MCF 10A (cell line): ENCODE results near the gene TIAM1. TPM values are rescaled to one million over a fixed set of nuclear protein-coding genes. Genes with fewer than 3 reads are reported as not detected.

ENCODE experiments used
- BruUV-seq: library from RNA; stranded (reverse); fragments of 400-500 nt; replicated peaks from 2 replicates; lab custom pipeline; 2021; lab: Mats Ljungman, UMichigan
- CTCF ChIA-PET: fragments of 300-600 bp; sonication (Branson Sonifier 250); formaldehyde crosslinking; extraction: SDS; loops from one replicate; lab custom pipeline; 2021; ENCODE audit warnings: antibody characterized with exemption, inconsistent platforms; lab: Yijun Ruan, JAX
- POLR2A ChIA-PET: fragments of 300-600, 350-650 bp; sonication (Branson Sonifier 250); formaldehyde crosslinking; extraction: SDS; loops from one replicate; lab custom pipeline; 2020; ENCODE audit warnings: antibody characterized with exemption, inconsistent platforms; lab: Yijun Ruan, JAX
- DNase-seq: peaks from one replicate; pipeline ENCODE4 v3.0.0-alpha.2; 2018; ENCODE audit not compliant: unreplicated experiment
- H3K27ac Mint-ChIP-seq: one replicate; pipeline ENCODE4 v1.8.0; 2022; ENCODE audit warnings: mild to moderate bottlenecking, low read depth, mixed read lengths; ENCODE audit not compliant: unreplicated experiment
- H3K27me3 Mint-ChIP-seq: one replicate; pipeline ENCODE4 v1.8.0; 2022; ENCODE audit warnings: mixed read lengths; ENCODE audit not compliant: insufficient read depth, unreplicated experiment
- H3K36me3 Mint-ChIP-seq: one replicate; pipeline ENCODE4 v1.8.0; 2022; ENCODE audit warnings: mild to moderate bottlenecking, moderate library complexity, mixed read lengths; ENCODE audit not compliant: insufficient read depth, unreplicated experiment
- H3K4me1 Mint-ChIP-seq: one replicate; pipeline ENCODE4 v1.8.0; 2022; ENCODE audit warnings: mixed read lengths; ENCODE audit not compliant: insufficient read depth, unreplicated experiment
- H3K4me3 Mint-ChIP-seq: one replicate; pipeline ENCODE4 v1.8.0; 2022; ENCODE audit warnings: mild to moderate bottlenecking, moderate library complexity, mixed read lengths; ENCODE audit not compliant: unreplicated experiment
- H3K9me3 Mint-ChIP-seq: one replicate; pipeline ENCODE4 v1.8.0; 2022; ENCODE audit warnings: mixed read lengths; ENCODE audit not compliant: unreplicated experiment
- intact Hi-C: fragments of 100-400 bp; cut with micrococcal nuclease; formaldehyde crosslinking; loops from 2 replicates; pipeline ENCODE4 v1.14.1; 2022
- total RNA-seq: library from RNA; stranded (reverse); gene quantifications from 2 replicates; pipeline ENCODE4 v1.2.3, GENCODE V29; 2022
- TF ChIP-seq, protein P1 (sequence below): fragments of 200-600 bp; IDR thresholded peaks from one replicate; pipeline ENCODE4 v1.8.0; 2022; ENCODE audit warnings: antibody characterized with exemption, mild to moderate bottlenecking; ENCODE audit not compliant: unreplicated experiment

The TIAM1 gene
- total RNA-seq, 1 experiment from 2014 or later: 9.8 TPM

- H3K27me3 Mint-ChIP-seq: no peaks in the 10 kb centered on the region
- no peak for DNase-seq
- H3K9me3 Mint-ChIP-seq: no peaks in the 10 kb centered on the region
- no TSS peak for BruUV-seq
- H3K27ac Mint-ChIP-seq: no peak overlapping the region
- no peak overlapping the region for H3K4me3 Mint-ChIP-seq
- H3K36me3 Mint-ChIP-seq: no peaks in the 10 kb centered on the region
- POLR2A ChIA-PET: interaction anchor here (1.2 kb wide), 1 partner anchor 44 kb away, joined by 4 read pairs; no protein-coding TSS in a partner anchor
- CTCF ChIA-PET: interaction anchor here (0.7 to 1.4 kb wide), 2 partner anchors 19 to 167 kb away, joined by 3 read pairs; no protein-coding TSS in a partner anchor
- TF ChIP-seq, protein P1, sequence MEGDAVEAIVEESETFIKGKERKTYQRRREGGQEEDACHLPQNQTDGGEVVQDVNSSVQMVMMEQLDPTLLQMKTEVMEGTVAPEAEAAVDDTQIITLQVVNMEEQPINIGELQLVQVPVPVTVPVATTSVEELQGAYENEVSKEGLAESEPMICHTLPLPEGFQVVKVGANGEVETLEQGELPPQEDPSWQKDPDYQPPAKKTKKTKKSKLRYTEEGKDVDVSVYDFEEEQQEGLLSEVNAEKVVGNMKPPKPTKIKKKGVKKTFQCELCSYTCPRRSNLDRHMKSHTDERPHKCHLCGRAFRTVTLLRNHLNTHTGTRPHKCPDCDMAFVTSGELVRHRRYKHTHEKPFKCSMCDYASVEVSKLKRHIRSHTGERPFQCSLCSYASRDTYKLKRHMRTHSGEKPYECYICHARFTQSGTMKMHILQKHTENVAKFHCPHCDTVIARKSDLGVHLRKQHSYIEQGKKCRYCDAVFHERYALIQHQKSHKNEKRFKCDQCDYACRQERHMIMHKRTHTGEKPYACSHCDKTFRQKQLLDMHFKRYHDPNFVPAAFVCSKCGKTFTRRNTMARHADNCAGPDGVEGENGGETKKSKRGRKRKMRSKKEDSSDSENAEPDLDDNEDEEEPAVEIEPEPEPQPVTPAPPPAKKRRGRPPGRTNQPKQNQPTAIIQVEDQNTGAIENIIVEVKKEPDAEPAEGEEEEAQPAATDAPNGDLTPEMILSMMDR: peak; percentile 16
- H3K4me1 Mint-ChIP-seq: no peaks in the 10 kb centered on the region
- intact Hi-C loops: no loop called here
Measured at GRCh38 chr21:31264574-31264973, 79.5 kb downstream of the TIAM1 start.

GRCh38 chr21:31262728-31263127 is 81.3 kb downstream of the TIAM1 start:
- DNase-seq: no peak
- no peaks in the 10 kb centered on the region for H3K27me3 Mint-ChIP-seq
- BruUV-seq: no TSS peak
- no peaks in the 10 kb centered on the region for H3K9me3 Mint-ChIP-seq
- TF ChIP-seq, protein P1: no peak
- no peaks in the 10 kb centered on the region for H3K36me3 Mint-ChIP-seq
- no peaks in the 10 kb centered on the region for H3K4me1 Mint-ChIP-seq
- no peak overlapping the region for H3K27ac Mint-ChIP-seq
- ChIA-PET POLR2A (no interaction called here), CTCF (interaction anchor here (0.5 kb wide), 1 partner anchor 1796 kb away, joined by 5 read pairs; no protein-coding TSS in a partner anchor)
- intact Hi-C loops: no loop called here
- H3K4me3 Mint-ChIP-seq: no peak overlapping the region

- Mint-ChIP-seq H3K4me3 (no peak overlapping the region), H3K36me3 (no peaks in the 10 kb centered on the region), H3K27me3 (no peaks in the 10 kb centered on the region), H3K4me1 (no peaks in the 10 kb centered on the region), H3K27ac (no peak overlapping the region), H3K9me3 (no peaks in the 10 kb centered on the region)
- DNase-seq: no peak
- intact Hi-C loops: no loop called here
- ChIA-PET POLR2A (no interaction called here), CTCF (interaction anchor here (1.1 kb wide), 1 partner anchor 15 kb away, joined by 3 read pairs; no protein-coding TSS in a partner anchor)
- TF ChIP-seq, protein P1: no peak
- no TSS peak for BruUV-seq
Measured at GRCh38 chr21:31261759-31262158, 82.3 kb downstream of the TIAM1 start.

DNA sequence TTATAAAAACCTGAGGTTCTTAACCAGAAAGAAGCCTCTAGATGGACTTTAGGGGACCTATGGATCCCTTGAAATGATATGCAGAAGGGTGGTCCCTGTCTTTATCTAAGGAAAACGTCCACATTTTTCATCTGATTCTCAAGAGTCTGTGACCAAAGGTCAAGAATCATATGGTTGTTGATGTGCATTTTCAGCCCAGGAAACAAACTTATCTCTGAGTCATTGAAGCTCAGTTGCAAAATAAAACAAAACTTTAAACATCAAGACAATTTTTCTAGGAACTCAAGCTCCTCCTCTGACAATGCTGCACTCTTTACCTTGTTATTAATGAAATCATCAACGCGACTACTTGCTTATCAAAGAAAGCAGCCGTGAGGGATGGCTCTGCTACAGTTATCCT is 83.3 kb downstream of the TIAM1 start:
- no peak for DNase-seq
- H3K27ac Mint-ChIP-seq: peak overlapping the region; percentile 35
- H3K4me3 Mint-ChIP-seq: no peak overlapping the region
- no TSS peak for BruUV-seq
- H3K4me1 Mint-ChIP-seq: no peaks in the 10 kb centered on the region
- POLR2A ChIA-PET: no interaction called here
- H3K27me3 Mint-ChIP-seq: no peaks in the 10 kb centered on the region
- CTCF ChIA-PET: interaction anchor here (0.5 to 0.6 kb wide), 2 partner anchors 86 to 437 kb away, joined by 3 to 4 read pairs; no protein-coding TSS in a partner anchor
- TF ChIP-seq, protein P1: no peak
- no peaks in the 10 kb centered on the region for H3K9me3 Mint-ChIP-seq
- no peaks in the 10 kb centered on the region for H3K36me3 Mint-ChIP-seq
- intact Hi-C loops: no loop called here
